COLO829 (cell line): ENCODE measurements around the gene TMEM212.
"Not testable (repeated sequence)": the region's sequence is repeated elsewhere in the genome, so short reads cannot be mapped to it uniquely, and the experiment has no call there.

ENCODE experiments used
- DNase-seq: peaks from one replicate; pipeline ENCODE4 v3.0.0; 2012; ENCODE audit warnings: low spot score

TMEM212 gene

GRCh38 chr3:171858770-171859169, 15.6 kb downstream of the TMEM212 start:
- not testable (repeated sequence) for DNase-seq

- no peak for DNase-seq
Measured at GRCh38 chr3:171860830-171861535, 17.8 kb downstream of the TMEM212 start.

GRCh38 chr3:171862392-171862791, 19.2 kb downstream of the TMEM212 start:
- no peak for DNase-seq

- no peak for DNase-seq
Measured at GRCh38 chr3:171862993-171863521, 19.9 kb downstream of the TMEM212 start.

- DNase-seq, result no peak
Measured at GRCh38 chr3:171863920-171864319, 20.8 kb downstream of the TMEM212 start.

- DNase-seq, result no peak
Measured at GRCh38 chr3:171865191-171865865, 22.2 kb downstream of the TMEM212 start.

- no peak for DNase-seq
Measured at GRCh38 chr3:171867981-171868380, 24.8 kb downstream of the TMEM212 start.

- no peak for DNase-seq
Measured at GRCh38 chr3:171871392-171872274, 28.5 kb downstream of the TMEM212 start.

GRCh38 chr3:171873580-171873979, 30.4 kb downstream of the TMEM212 start:
- DNase-seq, result peak; percentile 27

- peak; percentile 88 for DNase-seq
Measured at GRCh38 chr3:171874251-171874681, 31.1 kb downstream of the TMEM212 start.

- DNase-seq, result no peak
Measured at GRCh38 chr3:171874879-171875278, 31.7 kb downstream of the TMEM212 start.

GRCh38 chr3:171875923-171876412, 32.8 kb downstream of the TMEM212 start:
- no peak for DNase-seq

GRCh38 chr3:171876680-171877147, 33.6 kb downstream of the TMEM212 start:
- peak; percentile 42 for DNase-seq

- no peak for DNase-seq
Measured at GRCh38 chr3:171878461-171879225, 35.5 kb downstream of the TMEM212 start.

GRCh38 chr3:171879472-171879871, 36.3 kb downstream of the TMEM212 start:
- no peak for DNase-seq

- no peak for DNase-seq
Measured at GRCh38 chr3:171880101-171880870, 37.1 kb downstream of the TMEM212 start.

- DNase-seq, result no peak
Measured at GRCh38 chr3:171881251-171881650, 38.1 kb downstream of the TMEM212 start.

GRCh38 chr3:171883257-171883892, 40.2 kb downstream of the TMEM212 start:
- DNase-seq, result no peak

- DNase-seq, result no peak
Measured at GRCh38 chr3:171883893-171884279, 40.7 kb downstream of the TMEM212 start.

- DNase-seq, result no peak
Measured at GRCh38 chr3:171888466-171888865, 45.3 kb downstream of the TMEM212 start.
